MM.1S (cell line): Measurements from ENCODE around the gene FAM234B.

Experiments used
- DNase-seq: peaks from one replicate; pipeline ENCODE4 v3.0.0-alpha.2; 2015
- H2AFZ ChIP-seq: fragments of 300-600 bp; sonication (generic); 2 replicates; pipeline ENCODE4 v1.6.0; 2016; ENCODE audit warnings: antibody characterized with exemption, low read length
- H3F3A ChIP-seq: fragments of 300-600 bp; sonication (generic); 2 replicates; pipeline ENCODE4 v1.6.1; 2016; ENCODE audit warnings: mild to moderate bottlenecking, antibody characterized with exemption, low read length, moderate library complexity, mixed read lengths; ENCODE audit not compliant: insufficient read depth
- H3K27ac ChIP-seq: fragments of 300-600 bp; sonication (generic); 2 replicates; pipeline ENCODE4 v1.5.1; 2016; ENCODE audit warnings: mild to moderate bottlenecking, low read length
- H3K27me3 ChIP-seq: fragments of 300-600 bp; sonication (generic); replicated peaks from 2 replicates; pipeline ENCODE4 v1.6.0; 2016; ENCODE audit warnings: low read length; ENCODE audit not compliant: insufficient read depth
- H3K36me3 ChIP-seq: fragments of 300-600 bp; sonication (generic); replicated peaks from 2 replicates; pipeline ENCODE4 v1.6.1; 2016; ENCODE audit warnings: mild to moderate bottlenecking, low read length, mixed read lengths; ENCODE audit not compliant: insufficient read depth
- H3K4me1 ChIP-seq: fragments of 300-600 bp; sonication (generic); 2 replicates; pipeline ENCODE4 v1.6.1; 2016; ENCODE audit warnings: low read length, mixed read lengths
- H3K4me2 ChIP-seq: fragments of 300-600 bp; sonication (generic); 2 replicates; pipeline ENCODE4 v1.6.0; 2016; ENCODE audit warnings: low read depth, low read length
- H3K4me3 ChIP-seq: fragments of 300-600 bp; sonication (generic); 2 replicates; pipeline ENCODE4 v1.5.1; 2016; ENCODE audit warnings: low read length, mixed read lengths
- H3K79me2 ChIP-seq: fragments of 300-600 bp; sonication (generic); 2 replicates; pipeline ENCODE4 v1.6.1; 2016; ENCODE audit warnings: mixed run types, low read length, mixed read lengths
- H3K9ac ChIP-seq: fragments of 300-600 bp; sonication (generic); 2 replicates; pipeline ENCODE4 v1.6.1; 2016; ENCODE audit warnings: low read length, mixed read lengths
- H3K9me2 ChIP-seq: fragments of 300-600 bp; sonication (generic); replicated peaks from 2 replicates; pipeline ENCODE4 v1.6.1; 2016; ENCODE audit warnings: mild to moderate bottlenecking, low read length, mixed read lengths; ENCODE audit not compliant: insufficient read depth
- H3K9me3 ChIP-seq: fragments of 300-600 bp; sonication (generic); replicated peaks from 2 replicates; pipeline ENCODE4 v1.6.1; 2016; ENCODE audit warnings: mild to moderate bottlenecking, low read length, mixed read lengths; ENCODE audit not compliant: insufficient read depth
- H4K20me1 ChIP-seq: fragments of 300-600 bp; sonication (generic); 2 replicates; pipeline ENCODE4 v1.6.1; 2016; ENCODE audit warnings: mild to moderate bottlenecking, low read length, moderate library complexity, mixed read lengths; ENCODE audit not compliant: insufficient read depth
- EZH2 ChIP-seq: fragments of 300-600 bp; sonication (generic); optimal IDR thresholded peaks from 2 replicates; pipeline ENCODE3; 2017; ENCODE audit warnings: low read depth, mild to moderate bottlenecking, antibody characterized with exemption, low read length, mixed read lengths
- EZH2phosphoT487 ChIP-seq: fragments of 300-600 bp; sonication (generic); IDR thresholded peaks from 2 replicates; pipeline ENCODE4 v1.6.1; 2018; ENCODE audit warnings: antibody characterized with exemption, low read length
- TF ChIP-seq, protein P1 (sequence below): fragments of 300-600 bp; sonication (generic); IDR thresholded peaks from 2 replicates; pipeline ENCODE4 v1.5.1; 2016; ENCODE audit warnings: antibody characterized with exemption, low read length, mixed read lengths

Gene FAM234B

DNA sequence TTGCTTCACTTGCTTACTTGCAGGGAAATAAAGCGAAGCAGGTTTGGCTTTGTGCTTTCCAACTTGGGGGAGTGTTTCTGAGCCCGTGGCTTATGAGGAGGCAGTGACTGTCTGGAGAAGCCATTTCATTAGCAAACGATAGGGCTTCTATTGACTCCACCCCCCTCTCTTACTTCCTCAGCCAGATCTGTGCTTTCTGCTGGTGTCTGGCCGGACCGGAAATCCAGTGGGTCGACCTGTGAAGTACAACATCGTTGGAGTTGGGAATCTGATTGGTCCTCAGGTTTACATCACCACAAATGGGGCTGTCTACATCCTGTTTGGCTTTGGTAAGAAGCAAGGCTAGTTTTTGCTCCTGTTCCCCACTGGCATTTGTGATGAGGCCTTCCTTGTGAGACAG lies 22.3 kb downstream of the FAM234B start:
- Histone ChIP-seq H3K27me3 (no peaks in the 10 kb centered on the region), H3K79me2 (no peaks in the 10 kb centered on the region), H3K9ac (no peak overlapping the region), H3K36me3 (no peaks in the 10 kb centered on the region), H4K20me1 (no peaks in the 10 kb centered on the region), H3K9me3 (no peaks in the 10 kb centered on the region), H3K4me1 (peaks cover 14% of the 10 kb centered on the region), H2AFZ (no peak overlapping the region), H3K9me2 (no peaks in the 10 kb centered on the region), H3F3A (peaks cover 9% of the 10 kb centered on the region), H3K27ac (no peak overlapping the region), H3K4me2 (no peak overlapping the region), H3K4me3 (no peak overlapping the region)
- no peak for DNase-seq
- TF ChIP-seq, protein P1, sequence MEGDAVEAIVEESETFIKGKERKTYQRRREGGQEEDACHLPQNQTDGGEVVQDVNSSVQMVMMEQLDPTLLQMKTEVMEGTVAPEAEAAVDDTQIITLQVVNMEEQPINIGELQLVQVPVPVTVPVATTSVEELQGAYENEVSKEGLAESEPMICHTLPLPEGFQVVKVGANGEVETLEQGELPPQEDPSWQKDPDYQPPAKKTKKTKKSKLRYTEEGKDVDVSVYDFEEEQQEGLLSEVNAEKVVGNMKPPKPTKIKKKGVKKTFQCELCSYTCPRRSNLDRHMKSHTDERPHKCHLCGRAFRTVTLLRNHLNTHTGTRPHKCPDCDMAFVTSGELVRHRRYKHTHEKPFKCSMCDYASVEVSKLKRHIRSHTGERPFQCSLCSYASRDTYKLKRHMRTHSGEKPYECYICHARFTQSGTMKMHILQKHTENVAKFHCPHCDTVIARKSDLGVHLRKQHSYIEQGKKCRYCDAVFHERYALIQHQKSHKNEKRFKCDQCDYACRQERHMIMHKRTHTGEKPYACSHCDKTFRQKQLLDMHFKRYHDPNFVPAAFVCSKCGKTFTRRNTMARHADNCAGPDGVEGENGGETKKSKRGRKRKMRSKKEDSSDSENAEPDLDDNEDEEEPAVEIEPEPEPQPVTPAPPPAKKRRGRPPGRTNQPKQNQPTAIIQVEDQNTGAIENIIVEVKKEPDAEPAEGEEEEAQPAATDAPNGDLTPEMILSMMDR, result no peak
- TF ChIP-seq EZH2phosphoT487 (no peak), EZH2 (no peak)

DNA sequence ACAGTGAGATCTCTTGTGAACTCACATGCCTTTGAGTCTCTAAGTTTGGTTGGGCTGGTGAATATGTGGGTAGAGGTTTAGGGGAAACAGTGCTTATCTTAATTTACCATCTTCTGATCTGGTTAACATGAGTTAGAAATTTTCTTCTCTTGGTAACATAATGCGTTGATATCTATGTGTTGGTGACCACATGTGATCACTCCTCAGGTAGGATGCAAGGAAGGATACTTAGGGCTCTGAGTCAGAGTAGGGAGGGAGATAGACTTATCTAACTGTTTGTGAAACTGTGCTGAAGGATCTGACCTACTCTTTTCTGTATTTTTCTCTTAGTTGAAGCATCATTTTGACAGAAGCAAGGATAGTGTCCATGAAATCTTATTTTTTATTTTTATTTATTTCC lies 23.1 kb downstream of the FAM234B start:
- no peak for DNase-seq
- Histone ChIP-seq H2AFZ (no peak overlapping the region), H3F3A (peaks cover 18% of the 10 kb centered on the region), H3K9me3 (no peaks in the 10 kb centered on the region), H3K4me1 (peaks cover 22% of the 10 kb centered on the region), H3K27me3 (no peaks in the 10 kb centered on the region), H3K9ac (no peak overlapping the region), H3K4me2 (no peak overlapping the region), H3K36me3 (no peaks in the 10 kb centered on the region), H4K20me1 (no peaks in the 10 kb centered on the region), H3K79me2 (no peaks in the 10 kb centered on the region), H3K4me3 (no peak overlapping the region), H3K9me2 (no peaks in the 10 kb centered on the region), H3K27ac (no peak overlapping the region)
- TF ChIP-seq EZH2 (no peak), EZH2phosphoT487 (no peak)
- TF ChIP-seq, protein P1, result no peak

DNA sequence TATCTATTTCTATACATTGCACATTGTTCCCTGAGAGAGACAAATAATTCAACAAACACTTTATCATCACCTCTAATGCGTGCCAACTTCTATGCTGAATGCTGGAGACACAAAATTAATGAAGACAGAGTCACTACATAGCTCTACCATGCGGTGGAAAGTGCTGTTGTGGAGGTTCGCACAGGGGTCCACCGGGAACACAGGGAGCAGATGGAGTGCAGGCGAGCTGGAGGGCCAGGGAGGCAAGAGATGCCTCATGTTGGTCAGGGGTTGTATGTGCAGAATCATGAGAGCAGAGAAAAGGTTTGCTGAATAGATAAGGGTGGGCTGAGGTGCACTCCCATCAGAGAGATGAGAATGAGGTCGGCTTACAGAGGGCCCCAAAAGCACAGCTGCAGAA lies 25.2 kb downstream of the FAM234B start:
- Histone ChIP-seq H3K27ac (no peak overlapping the region), H3K4me2 (no peak overlapping the region), H3K9me2 (no peaks in the 10 kb centered on the region), H3K4me1 (peaks cover 22% of the 10 kb centered on the region), H3K27me3 (no peaks in the 10 kb centered on the region), H2AFZ (no peak overlapping the region), H3K9me3 (no peaks in the 10 kb centered on the region), H3F3A (peaks cover 18% of the 10 kb centered on the region), H3K9ac (no peak overlapping the region), H4K20me1 (no peaks in the 10 kb centered on the region), H3K4me3 (no peak overlapping the region), H3K79me2 (no peaks in the 10 kb centered on the region), H3K36me3 (no peaks in the 10 kb centered on the region)
- TF ChIP-seq, protein P1, result no peak
- no peak for TF ChIP-seq EZH2phosphoT487
- TF ChIP-seq EZH2, result no peak
- DNase-seq, result no peak
